ENCODE measurements around the gene CEP44.

- TF ChIP-seq CTCF (IDR thresholded peaks at IDR 0.05) = no peak
- no peak for TF ChIP-seq ZFX (IDR thresholded peaks at IDR 0.05; ENCODE audit: borderline replicate concordance)
These were observed 65.4 kb downstream of the CEP44 start for GRCh38 chr4:174349156-174349555.
